Mesenteric fat pad (tissue), 1 donor: ENCODE results near the gene DHX16. TPM values are rescaled to one million over a fixed set of nuclear protein-coding genes. Genes with fewer than 3 reads are reported as not detected.
"Not testable (repeated sequence)": the region's sequence is repeated elsewhere in the genome, so short reads cannot be mapped to it uniquely, and the experiment has no call there.

Experiments used
- DNase-seq: peaks from one replicate; pipeline ENCODE4 v3.0.0-alpha.2; 2020; ENCODE audit warnings: low spot score
- long read RNA-seq: library from polyadenylated mRNA; unstranded; transcript quantifications from one replicate; pipeline ENCODE4 v2.0.0, GENCODE V29; 2020
- total RNA-seq: library from RNA; stranded (reverse); fragmentation: NEBNext Ultra II Directional; extraction: Animal tissue kit (Norgen Biotek cat#: 25700); gene quantifications from one replicate; pipeline ENCODE4 v1.2.1, GENCODE V29; 2021
- donor health status: DM: yes; HTN: yes; CAD: no.

DHX16 gene
- 27.2 TPM for total RNA-seq
- long read RNA-seq, transcript DHX16-202 (20 exons, 3,445 nt): major isoform, 17 of 30 reads
- long read RNA-seq, partial matches to known transcripts: 8 of 30 reads
- long read RNA-seq, other reads (novel, unspliced or antisense): 5 of 30 reads

GRCh38 chr6:30672445-30673253, at the start of gene DHX16:
Gene DHX16 (minus strand): TSS chr6:30673006. CDS start chr6:30672841, 165 bp downstream.
- peak; percentile 96 for DNase-seq

DNA sequence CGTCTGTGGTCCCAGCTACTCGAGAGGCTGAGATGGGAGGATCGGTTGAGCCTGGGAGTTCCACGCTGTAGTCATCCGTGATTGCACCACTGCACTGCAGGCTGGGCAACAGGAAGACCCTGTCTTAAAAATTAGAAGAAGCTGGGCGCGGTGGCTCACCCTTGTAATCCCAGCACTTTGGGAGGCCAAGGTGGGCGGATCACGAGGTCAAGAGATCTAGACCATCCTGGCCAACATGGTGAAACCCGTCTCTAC, 49.1 kb upstream of the DHX16 start:
- not testable (repeated sequence) for DNase-seq

GRCh38 chr6:30721198-30722024, 48.6 kb upstream of the DHX16 start:
- DNase-seq: peak; percentile 97

GRCh38 chr6:30720738-30721197, 48.0 kb upstream of the DHX16 start:
- DNase-seq: peak; percentile 93

DNA sequence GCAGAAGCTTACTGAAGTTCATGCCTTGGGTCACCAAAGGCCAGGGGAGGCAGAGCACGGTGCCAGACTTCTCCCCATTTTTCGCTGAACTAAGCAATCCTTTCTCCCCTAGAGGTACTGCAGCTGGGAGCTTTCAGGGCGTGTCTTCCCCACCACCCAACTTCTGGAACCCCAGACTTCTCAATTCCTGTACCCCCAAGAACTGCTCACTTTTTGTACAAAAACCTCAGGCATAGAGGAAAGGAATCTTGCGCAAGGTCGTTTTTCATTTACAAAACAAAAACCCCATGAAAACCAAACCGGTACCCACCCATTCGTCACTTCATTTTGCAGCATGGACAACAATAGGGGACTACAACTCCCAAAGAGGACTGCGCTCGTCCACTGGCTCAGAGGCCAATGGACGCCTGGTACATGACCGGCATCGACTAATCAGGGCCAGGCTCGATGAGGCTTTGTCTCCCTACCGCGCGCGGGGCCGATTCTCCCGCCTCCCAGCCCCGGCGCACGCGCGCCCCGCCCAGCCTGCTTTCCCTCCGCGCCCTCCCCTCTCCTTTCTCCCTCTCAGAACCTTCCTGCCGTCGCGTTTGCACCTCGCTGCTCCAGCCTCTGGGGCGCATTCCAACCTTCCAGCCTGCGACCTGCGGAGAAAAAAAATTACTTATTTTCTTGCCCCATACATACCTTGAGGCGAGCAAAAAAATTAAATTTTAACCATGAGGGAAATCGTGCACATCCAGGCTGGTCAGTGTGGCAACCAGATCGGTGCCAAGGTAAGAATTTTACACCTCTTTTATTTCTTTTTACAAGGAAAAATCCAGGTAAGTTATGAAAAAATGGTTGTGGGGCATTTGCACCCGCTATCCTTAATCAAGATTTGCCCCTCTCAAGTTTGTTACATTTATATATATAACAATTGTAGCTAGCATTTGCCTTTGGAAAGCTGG, 47.3 kb upstream of the DHX16 start, which contains the start of gene TUBB:
Gene TUBB (plus strand): TSS at position 562 of the 947 bp plus-strand sequence. CDS start 155 bp downstream, at position 717.
- peak; percentile 99 for DNase-seq

GRCh38 chr6:30719356-30719755, 46.5 kb upstream of the DHX16 start:
- no peak for DNase-seq

DNA sequence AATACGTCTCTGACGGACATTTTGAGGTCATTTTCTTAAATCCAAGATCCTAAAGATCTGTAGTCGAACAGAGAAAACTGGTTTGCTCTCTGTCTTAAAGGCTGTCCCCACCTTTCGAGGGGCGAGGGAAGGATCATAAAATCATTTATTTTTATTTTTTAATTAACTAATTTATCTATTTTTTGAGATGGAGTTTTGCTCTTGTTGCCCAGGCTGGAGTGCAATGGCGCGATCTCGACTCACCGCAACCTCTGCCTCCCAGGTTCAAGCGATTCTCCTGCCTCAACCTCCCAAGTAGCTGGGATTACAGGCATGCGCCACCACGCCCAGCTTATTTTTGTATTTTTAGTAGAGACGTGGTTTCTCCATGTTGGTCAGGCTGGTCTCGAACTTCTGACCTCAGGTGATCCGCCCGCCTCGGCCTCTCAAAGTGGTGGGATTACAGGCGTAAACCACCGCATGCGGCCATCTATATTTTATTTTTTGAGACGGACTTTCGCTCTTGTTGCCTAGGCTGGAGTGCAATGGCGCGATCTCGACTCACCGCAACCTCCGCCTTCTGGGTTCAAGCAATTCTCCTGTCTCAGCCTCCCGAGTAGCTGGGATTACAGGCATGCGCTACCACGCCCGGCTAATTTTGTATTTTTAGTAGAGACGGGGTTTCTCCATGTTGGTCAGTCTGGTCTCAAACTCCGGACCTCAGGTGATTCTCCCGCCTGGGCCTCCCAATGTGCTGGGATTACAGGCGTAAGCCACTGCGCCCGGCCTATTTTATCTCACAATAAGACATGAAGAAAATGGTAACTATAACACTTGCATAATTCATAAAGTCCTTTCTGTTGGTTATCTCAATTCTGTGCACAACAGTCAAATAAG, 45.3 kb upstream of the DHX16 start:
- DNase-seq: not testable (repeated sequence)

- DNase-seq: peak; percentile 100
Measured at GRCh38 chr6:30717129-30717844, 44.5 kb upstream of the DHX16 start, which contains the start of gene MDC1. Gene MDC1 (minus strand): TSS chr6:30717281. CDS start chr6:30715175, 2,106 bp downstream.

DNA sequence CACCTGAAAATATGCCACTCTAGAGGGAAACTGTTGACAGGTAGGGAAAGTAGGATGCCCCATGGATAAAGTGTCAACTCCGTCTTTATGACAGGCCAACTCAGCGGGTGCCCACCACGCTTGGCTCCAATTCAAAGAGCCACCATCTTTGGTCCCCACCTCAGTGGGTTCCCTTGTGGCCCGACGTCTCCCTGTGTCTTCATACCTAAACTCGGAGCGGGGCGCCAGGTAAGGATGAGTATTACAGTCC, 44.0 kb upstream of the DHX16 start:
- no peak for DNase-seq

DNA sequence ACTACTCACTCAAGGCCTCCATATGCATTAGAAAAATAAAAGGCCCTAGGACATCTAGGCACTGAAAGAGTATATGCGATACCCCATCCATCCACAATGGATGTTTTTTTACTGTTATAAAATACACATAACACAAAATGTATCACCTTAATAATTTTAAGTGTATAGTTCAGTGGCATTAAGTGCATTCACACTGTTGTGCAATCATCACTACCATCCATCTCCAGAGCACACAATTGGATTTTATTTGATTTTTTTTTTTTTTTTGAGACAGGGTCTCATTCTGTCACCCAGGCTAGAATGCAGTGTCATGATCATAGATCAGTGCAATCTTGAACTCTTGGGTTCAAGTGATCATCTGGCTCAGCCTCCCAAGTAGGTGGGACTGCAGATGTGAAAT, 41.5 kb upstream of the DHX16 start:
- DNase-seq: no peak

DNA sequence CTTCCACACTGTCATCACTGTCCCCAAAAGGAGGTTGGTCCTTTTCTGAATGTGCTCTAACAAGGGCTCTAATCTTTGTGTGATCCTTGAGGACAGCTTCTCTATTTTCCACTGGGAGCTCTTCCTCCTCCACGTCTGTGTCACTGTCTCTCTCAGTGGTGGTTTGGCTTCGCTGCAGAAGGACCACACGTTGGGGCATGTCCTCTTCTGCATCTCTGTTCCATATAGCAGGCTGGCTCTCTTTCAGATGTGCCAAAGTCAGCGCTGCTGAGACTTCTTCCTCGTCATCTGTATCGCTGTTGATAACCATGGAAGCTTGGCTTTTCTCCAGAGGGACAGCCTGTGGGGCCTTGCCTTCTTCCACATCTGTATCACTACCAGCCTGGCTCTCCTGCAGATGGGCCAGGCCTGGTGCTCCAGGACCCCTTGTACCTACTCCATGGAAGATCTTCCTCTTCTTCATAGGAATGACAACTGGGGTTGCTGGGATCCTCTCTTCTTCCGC, 39.7 kb upstream of the DHX16 start:
- no peak for DNase-seq

DNA sequence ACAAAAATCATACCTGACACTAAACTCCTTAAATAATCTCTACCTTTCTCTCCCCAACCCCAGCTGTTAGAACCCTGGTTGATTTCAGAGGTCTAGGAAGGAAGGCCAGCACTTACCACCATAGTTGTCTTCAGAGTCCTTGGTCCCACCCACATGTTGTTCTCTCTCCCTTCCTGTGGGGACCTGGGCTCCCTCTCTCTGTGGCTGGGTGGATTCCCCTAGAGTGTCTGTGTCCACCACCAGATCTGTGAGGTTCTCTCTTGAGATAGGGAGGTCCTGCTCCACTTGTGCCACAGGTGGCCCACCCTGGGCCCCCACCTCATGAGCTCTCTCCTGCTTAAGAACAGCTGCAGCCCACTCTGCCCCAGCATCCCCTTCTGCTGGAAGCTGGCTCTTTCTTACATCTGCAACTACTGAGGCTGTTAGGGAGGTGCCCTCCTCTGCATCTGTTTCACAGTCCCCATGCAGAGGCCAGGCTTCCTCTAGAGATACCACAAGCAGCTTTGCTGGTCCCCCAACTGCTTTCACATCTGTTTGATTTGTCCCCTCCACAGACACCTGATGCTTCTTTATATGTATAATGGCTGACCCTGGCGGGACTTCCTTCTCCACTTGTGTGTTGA, 39.1 kb upstream of the DHX16 start:
- DNase-seq: no peak

GRCh38 chr6:30709101-30709868, 36.5 kb upstream of the DHX16 start:
- no peak for DNase-seq

- DNase-seq: no peak
Measured at GRCh38 chr6:30707281-30707850, 34.6 kb upstream of the DHX16 start.

- no peak for DNase-seq
Measured at GRCh38 chr6:30705620-30706019, 32.8 kb upstream of the DHX16 start.

DNA sequence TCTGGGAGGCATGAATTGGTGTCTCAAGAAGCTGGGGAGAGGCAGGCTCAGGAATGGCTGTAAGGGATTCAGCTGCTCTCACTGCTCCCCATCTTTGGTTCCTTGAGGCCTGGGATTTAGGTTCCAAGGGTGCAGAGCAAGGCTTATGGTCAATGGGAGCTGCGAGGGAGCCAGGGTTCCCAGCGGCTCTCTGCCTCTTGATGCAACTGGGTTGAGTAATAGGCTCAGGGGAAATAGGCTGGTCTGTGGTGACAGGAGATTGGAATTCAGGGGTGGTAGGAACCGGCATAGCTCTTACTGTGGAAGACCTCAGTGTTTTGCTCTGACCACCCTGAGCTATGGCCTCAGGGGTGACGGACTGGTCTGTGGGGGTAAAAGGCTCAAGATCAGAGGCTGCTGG, 31.0 kb upstream of the DHX16 start:
- DNase-seq: no peak

GRCh38 chr6:30703011-30703410, 30.2 kb upstream of the DHX16 start:
- no peak for DNase-seq

- no peak for DNase-seq
Measured at GRCh38 chr6:30700340-30700739, 27.5 kb upstream of the DHX16 start.
